NCI-H524 (cell line): ENCODE results near the gene CFAP92.
"Not testable (repeated sequence)": the region's sequence is repeated elsewhere in the genome, so short reads cannot be mapped to it uniquely, and the experiment has no call there.

ENCODE experiments used
- DNase-seq, 2 experiments: peaks; one replicate each; lab custom pipeline; 2025; lab: John Stamatoyannopoulos, UW

CFAP92 gene

DNA sequence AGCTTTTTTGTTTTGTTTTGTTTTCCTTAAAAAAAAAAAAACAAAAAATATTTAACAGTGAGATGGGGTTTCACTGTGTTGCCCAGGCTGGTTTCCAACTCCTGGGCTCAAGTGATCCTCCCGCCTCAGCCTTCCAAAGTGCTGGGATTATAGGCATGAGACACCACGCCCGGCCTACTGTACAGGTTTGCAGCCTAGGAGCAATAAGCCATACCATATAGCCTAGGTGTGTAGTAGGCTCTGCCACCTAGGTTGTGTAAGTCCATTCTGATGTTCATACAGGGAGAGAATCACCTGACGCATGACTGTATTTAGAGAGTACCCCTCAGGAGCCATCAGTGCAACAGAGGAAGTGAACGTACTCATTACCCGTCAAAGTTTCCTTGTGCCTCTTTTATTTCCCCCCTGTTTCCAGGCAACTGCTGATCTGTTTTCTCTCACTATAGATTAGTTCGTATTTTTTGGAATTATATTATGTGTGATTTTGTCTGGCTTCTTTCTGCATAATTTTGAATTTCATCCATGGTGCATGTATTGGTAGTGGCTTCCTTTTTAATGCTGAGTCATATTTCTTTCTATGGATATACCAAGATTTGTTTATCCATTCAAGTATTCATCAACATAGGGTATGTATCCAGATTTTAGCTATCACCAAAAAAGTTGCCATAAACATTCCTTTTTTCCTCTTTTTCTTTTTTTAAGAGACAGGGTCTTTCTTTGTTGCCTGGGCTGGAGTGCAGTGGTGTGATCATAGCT, 104.6 kb downstream of the CFAP92 start:
- no peak for DNase-seq

DNA sequence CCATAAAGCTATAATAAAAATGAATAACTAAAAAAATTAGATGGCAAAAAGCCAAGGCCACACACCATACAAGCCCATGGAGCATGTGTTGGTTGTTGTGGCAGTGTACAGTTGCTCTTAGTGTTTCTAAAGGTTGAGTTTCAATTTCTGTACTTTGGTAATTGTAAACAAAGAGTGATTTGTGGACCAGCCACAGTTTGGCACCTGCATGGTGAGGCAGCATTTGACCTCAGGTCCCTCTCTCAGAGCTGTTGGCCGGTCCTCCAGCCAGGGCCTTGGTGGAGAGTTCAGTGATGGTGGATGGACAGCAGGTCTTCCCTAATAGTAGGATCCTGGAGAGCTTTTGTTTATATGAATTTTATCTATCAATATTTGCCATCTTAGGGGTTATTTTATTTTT, 108.9 kb downstream of the CFAP92 start:
- no peak for DNase-seq

DNA sequence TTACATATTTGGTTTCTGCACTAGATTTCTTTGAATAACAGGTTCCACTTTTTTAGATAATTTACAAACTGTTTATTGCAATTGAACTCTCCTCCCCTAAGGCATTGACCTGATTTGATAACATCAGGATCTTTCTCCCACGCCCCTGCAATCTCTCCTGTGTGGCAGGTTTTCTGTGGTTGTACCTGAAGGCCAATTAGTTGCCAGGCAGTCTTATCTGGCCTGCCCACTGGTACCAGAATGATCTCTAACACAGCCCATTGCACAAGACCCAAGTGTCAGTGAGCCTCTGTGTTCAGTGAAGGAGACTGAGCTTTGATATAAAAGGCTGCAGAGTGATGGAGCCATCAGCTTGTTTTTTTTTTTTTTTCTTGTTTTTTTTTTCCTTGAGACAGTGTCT, 111.2 kb downstream of the CFAP92 start:
- no peak for DNase-seq

DNA sequence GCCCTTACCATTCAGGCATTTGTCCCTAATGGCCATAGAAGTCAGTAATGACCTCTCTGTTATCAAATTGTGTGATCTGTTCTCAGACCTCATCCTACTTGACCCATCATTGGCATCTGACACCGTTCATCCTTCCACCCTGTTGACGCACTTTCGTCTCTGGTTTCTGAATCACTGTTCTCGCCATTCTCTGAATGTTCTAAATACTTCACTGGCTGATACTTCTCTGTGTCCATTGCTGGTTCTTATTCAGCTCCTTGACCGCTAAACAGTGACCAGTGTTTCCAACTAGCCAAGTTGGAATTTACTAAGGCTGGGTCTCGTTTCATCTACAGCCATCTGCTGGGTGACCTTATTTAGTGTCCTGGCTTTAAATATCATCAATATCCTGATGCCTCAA, 112.3 kb downstream of the CFAP92 start:
- DNase-seq, result no peak

DNA sequence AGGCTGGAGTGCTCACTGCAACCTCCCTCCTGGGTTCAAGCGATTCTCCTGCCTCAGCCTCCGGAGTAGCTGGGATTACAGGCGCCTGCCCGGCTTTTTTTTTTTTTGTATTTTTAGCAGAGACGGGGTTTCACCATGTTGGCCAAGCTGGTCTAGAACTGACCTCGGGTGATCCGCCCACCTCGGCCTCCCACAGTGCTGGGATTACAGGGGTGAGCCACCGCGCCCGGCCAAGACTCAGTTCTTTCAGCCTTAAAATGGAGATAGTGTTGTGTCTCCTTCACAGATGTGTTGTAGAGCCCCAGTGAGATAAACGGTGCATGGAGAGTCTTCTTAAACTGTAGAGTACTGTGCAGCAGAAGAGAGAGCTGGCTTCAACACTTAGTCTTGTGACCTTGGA, 113.4 kb downstream of the CFAP92 start:
- not testable (repeated sequence) for DNase-seq

DNA sequence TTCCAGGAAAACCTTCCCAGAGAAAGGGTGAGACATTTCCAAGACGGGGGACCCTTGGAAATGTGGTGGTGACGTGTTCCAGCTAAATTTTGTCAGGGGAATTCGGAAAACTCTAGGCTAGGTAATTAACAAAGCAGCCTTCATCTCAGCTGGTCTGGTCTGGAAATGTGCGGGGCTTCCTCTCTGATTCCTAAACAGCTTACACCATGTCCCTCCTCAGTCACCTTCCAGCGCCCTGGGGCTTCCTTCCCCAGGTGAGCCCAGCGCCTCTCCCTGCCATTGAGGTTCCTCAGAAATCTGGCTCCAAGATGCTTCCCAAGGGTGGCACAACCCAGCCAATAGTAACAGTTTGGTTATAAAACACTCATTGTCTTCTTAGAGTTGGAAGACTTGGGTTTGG, 113.9 kb downstream of the CFAP92 start:
- DNase-seq, result no peak

DNA sequence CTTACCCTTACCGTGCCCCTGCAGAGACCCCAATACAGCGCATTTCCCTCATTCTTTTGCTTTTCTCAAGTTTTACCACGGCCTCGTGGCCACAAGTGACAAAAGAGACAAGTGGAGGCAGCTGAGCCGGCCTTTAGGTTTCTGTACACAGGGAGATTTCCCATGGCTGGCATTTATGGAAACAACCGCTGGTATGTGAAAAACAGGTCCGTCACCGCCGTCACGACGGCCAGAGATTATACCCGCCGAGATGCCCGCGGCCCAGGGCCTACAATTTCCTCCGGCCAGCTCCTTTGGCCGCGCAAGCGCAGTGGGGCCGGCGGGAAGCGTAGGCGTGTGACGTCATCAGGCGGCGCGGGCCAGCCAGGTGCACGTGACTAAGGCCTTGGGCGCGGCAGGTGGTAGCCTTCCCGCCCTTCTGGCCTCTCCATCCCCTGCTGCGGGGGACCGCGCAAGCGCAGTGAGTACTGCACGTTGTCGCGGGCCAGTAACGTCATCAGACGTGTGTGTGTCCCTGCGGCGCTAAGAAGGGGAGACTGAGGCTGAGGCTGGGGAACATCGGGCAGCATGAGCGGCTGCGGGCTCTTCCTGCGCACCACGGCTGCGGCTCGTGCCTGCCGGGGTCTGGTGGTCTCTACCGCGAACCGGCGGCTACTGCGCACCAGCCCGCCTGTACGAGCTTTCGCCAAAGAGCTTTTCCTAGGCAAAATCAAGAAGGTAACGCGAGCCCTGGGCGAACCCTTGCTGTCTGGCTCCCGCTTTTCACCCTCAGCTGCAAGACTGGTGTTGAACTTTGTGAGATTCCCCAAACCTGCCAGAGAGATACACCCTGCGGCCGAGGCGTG, 114.5 kb downstream of the CFAP92 start, which contains the start of gene ACAD9:
Gene ACAD9 (plus strand): TSS at position 496 of the 845 bp plus-strand sequence. CDS start 72 bp downstream, at position 568.
- DNase-seq, result peak; percentile 96 to 99

DNA sequence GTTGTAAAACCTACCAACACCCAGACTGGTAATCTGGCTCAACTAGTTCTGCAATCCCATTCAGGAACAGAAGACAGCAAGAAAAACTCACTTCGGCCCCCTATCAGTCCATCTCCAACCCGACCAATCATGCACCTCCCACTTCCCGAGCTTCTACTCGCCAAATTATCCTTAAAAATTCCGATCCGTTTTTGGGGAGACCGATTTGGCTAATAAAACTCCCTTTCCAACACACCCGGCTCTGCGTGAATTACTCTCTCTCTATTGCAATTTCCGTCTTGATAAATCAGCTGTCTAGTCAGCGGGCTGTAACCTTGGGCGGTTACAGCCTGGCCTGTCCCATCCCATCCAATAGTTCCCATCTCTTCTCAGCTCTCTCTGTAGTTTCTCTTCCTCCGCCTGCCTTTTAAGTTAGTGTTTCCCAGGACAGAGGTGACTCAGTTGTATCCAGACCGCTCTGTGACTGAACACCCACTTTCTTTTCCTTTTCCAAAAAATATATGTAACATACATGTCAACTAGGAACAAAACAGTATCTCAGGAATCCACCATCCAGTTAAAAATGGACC, 115.2 kb downstream of the CFAP92 start:
- peak in 1 of 2 experiments; percentile 32 for DNase-seq

DNA sequence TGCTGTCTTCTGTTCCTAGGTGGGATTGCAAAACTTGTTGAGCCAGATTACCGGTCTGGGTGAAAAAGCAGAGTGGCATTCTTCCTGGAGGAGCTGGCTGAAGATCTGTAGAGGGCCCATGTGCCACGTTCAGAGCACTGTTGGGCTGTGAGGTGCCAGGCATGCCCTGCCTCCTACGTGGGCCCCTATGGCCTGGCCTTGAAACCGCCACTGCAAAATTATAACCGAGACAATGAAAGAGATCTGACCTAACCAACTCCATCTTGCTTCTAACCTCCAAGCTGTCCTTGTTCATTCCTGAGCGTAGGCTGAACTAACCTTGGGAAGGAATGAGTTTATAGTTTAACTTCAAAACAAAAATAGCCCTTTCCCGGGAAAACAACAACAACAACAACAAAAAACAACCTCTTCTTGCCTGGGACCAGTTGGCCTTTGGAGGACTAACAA, 115.8 kb downstream of the CFAP92 start:
- no peak for DNase-seq

DNA sequence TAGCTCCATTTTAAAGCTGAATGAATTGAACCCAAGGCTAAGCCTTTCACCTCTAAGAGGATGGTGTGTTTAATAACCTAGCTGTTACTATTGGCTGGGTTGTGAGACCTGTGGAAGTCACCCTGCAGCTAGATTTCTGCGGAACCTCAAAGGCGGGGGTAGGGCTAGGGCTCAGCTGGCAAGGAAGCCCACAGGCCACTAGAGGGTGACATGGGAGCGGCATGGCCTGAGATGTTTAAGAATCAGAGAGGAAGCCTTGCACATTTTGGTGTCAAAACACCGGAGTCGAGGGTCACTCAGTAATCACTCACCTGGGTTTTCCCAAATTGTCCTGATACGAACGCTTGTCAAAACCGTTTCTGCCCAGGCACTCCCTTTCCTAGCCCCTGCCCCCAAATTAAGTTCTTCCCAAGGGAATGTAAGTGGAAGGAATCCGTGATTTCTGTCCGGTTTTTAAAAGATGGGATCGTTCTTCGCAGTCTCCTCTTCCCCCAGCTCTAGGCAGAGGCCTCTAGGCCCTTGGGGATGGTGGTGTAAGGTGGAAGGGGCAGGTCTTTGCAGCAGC, 118.2 kb downstream of the CFAP92 start:
- DNase-seq, result peak in 1 of 2 experiments; percentile 63

DNA sequence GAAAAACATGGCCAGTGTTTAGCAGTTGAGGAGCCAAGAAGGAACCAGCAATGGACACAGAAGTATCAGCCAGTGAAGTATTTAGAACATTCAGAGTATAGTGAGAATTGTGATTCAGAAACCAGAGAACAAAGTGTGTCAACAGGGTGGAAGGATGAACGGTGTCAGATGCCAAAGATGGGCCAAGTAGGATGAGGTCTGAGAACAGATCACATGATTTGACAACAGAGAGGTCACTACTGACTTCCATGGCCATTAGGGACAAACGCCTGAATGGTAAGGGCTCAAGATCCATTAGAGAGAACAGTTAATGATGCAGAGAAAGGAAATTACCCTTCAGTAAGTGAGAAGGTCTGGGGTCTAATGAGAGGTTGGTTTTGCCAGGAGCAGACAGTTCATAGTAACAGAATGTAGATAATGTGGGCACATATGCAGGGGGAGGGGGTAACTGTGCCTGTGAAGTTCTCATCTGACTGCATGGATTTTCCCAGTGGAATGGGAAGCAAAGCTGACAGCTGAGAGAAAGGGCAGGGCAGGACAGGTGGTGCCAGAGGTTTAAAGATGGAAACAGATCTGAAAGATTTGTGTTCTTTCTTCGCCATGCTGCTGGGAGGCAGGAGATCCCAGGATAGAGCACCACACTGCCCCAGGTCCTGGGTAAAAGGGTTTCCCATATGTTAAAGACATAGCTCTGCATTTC, 119.2 kb downstream of the CFAP92 start:
- no peak for DNase-seq

DNA sequence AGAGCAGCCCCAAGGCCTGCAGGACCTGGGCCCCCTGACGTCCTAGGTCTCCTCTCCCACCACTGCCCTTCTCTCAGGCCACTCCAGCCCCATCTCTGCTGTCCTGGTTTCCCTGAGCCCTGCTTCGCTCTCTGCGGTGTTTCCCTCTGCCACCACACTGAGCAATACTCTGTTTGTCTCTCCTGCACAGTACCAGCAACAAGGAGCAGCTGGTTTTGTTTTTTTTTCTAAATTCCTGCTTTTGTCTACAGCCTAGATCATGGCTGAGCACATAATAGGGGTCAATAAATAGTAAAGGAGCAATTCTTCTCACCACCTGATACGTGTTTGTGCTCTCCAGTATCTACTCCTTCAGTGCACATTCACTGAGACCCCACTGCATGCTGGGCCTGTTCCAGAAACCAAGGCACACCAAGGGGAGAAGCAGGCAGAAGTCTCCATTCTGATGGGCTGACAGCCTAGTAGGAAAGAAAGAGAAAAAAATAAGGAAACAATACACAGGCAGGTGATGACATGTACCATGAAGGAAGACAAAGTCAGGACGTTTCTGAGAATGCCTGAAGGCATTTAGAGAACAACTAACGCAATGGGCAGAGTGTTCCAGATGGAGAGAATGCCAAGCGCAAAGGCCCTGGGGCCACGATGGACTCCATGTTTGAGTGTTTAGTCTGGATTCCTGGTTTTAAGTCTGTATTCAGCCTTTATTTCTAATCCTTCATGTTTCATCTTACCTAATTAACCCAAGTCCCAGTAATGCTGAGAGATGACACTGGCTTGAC, 120.4 kb downstream of the CFAP92 start:
- DNase-seq, result no peak

DNA sequence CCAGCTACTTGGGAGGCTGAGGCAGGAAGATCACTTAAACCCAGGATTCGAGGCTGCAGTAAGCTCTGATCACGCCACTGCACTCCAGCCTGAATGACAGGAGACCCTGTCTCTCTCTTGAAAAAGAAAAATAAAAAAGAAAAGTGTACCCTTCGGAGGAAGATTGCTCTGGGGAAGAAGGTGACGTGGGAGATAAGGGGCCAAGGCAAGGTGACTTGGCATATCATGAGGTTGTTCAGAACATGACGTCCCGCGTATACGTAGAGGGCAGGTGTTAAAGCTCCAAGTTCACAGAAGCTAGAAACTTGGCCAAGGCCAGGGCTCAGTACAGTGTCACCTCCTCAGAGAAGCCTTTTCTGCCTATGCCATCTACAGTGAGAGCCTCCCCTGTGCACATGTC, 121.1 kb downstream of the CFAP92 start:
- DNase-seq, result no peak

DNA sequence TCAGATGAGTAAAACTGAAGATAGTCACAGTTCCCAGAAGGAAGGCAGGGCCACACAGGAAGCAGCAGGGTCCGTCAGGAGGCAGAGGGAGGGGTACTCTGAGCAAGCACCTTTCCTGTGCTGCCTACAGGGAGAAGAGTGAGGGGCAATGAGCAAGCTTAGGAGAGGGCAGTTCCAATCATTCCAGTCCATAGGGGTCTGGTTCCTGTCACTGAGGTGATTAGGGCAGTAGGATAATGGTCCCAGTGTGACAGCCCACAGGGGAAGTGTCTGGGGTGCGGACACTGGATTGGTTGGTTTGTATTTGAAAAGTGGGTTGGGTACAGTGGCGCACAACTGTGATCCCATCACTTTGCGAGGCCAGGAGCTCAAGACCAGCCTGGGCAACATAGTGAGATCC, 121.6 kb downstream of the CFAP92 start:
- no peak for DNase-seq

DNA sequence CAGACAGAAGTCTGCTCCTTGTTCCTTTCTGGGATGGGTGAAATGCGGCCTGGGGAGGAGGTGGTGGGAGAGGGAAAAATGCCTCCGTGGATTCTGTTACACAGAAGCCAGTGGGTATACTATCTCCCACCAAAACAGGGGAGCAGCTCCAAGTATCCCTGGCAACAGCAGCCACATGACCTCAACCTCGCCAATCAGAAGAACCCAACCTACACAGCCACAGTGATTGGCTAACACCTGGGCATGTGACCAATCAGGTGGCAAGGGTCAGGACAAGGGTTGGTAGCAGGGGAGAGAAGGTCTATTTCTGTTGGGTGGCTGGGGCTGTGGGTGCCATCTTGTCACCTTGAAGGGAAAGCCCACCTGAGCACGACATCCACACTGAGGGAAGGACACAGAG, 123.5 kb downstream of the CFAP92 start:
- DNase-seq, result no peak

DNA sequence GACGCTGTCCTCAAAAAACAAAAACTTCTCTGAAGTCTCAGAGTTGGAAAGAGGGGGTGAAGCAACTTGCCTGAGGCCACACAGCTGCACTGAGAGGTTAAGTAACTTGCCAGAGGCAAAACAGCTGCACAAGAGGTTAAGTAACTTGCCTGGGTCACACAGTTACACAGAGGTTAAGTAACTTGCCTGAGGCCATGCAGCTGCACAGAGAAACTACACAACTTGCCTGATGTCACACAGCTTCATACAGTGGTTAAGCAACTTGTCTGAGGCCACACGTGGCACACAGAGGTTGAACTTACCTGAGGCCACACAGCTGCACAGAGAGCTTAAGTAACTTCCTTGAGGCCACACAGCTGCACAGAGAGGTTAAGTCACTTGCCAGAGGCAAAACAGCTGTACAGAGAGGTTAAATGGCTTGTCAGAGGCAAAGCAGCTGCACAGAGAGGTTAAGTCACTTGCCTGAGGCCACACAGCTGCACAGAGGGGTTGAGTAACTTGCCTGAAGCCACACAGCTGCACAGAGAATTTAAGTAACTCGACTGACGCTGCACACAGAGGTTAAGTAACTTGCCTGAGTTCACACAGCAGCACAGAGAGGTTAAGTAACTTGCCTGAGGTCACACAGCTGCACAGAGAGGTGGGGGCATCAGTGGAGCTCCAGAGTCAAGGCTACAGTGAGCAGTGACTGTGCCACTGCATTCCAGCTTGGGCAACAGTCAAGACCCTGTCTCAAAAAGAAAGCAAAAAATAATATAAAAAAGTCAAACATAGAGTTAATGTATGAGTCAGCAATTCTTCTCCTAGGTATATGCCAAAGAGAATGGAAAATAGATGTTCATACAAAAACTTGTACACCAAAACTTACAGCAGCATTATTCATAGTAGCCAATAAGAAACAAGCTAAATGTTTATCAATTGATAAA, 126.4 kb downstream of the CFAP92 start:
- no peak for DNase-seq

DNA sequence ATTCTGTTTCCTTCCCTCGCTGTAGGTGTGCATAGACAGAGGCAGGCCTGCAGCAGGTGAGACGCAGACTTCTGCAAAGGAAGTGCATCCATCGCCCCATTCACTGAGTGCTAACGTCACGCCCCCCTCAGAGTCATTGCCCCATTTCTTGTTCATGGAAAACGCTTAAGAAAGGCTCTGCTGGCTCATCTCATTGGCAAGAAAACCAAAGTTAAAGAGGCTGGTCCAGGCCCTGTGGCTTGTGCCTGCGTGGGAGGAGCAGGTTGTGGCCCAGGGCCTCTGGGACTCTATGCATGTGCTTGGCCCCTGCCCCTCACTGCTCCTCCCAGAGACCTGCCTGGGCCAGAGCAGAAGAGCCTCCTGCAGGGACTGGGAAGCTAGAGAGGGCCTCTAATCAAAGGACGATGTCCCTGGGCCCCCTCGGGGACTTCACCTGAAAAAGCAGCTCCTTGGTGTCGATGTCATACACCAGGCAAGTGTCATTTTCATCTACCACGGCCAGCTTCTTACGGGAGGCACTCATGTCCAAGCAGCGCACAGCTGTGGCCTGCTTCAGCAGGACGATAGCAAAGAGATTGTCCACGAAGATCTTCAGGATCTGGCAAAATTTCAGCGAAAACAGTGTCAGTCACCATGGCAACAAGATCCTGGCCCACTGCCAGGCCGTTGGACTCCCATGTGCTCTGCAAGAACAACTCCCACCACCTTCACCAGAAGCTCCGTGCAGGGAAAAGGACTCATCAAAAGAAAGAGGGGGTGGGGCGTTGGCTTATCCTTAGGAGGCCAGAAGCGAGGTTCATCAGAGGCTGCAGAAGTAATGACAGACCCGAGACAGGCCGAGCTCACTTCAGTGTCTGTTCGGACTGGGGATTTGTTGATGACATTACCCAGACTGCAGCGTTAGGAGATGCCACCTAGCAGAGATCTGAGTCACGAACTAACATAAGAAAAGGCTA, 128.7 kb downstream of the CFAP92 start:
- not testable (repeated sequence) for DNase-seq

DNA sequence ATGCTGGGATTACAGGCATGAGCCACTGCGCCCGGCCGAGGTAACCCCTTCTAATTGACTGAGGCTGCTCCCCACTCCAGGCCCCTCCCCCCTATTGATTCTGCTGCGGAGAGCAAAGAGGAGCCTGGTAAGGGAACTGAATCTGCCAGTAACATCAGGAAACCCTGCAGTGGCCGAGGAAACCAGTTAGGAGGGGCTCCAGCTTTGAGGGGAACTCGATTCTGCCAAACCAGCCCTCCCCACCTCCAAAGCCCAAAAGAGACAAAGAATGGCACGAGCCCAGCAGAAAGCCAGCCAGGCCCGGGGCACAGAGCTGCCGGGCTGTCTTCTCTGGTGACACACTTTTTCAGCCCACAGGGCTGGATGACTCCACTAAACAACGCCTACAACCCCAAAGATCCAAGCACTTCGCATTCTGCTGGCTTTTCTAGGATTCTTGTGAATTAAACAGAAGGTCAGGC, 129.5 kb downstream of the CFAP92 start:
- DNase-seq, result no peak

DNA sequence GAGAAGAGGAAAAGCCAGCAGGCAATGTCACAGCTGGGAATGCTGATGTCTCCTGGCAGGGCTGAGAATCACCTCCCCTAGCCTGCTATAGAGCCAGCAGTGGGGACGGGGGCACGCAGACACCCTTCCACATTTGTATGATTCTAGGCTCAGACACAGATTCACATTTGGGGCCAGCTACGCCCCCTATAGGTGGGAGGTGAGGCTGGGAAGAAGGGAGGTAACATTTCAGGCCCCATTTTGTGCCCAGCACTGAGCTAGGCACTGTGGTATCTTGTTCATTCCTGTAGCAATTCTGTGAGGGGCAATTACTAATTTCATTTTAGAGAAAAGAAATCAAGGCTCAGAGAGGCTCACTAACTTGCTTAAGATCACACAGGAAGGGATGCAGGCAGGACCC, 130.3 kb downstream of the CFAP92 start:
- DNase-seq, result no peak
